NCI-H2081 (cell line): ENCODE results near the gene ZMIZ1.
A peak's percentile ranks its signal among the peaks of the same experiment; 100 is the strongest.

Experiments used
- DNase-seq, 2 experiments: peaks; one replicate each; lab custom pipeline; 2025; lab: John Stamatoyannopoulos, UW

ZMIZ1 gene

DNA sequence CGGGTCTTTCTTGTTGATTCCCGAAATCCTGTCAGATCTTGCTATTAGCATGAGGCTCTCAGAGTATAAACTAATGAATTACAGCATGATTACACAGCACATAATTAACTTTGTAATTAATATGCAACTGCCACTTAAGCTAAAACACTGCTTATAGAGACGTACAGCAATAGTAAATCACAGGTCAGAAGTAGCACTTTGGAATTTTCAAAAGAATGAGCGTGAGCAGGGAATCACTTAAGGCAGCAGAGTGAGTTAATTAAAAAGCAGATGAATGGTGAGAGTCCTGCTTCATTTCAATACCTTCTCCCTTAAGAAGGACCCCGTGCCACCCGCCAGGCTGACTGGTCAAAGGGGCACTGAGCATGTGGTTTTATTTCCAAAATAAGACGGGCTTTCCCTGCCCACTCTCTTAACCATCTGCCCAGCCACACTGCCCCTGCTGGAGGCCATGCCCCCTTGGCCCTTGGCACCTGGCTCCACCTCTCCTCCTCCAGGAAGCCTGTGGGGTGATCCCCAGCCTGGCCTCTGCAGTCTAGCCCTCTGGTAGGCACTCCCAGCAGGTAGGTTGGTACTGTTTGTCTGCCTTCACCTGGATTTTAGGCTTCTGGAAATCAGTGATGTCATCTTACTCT lies 117.8 kb downstream of the ZMIZ1 start:
- DNase-seq, result no peak

DNA sequence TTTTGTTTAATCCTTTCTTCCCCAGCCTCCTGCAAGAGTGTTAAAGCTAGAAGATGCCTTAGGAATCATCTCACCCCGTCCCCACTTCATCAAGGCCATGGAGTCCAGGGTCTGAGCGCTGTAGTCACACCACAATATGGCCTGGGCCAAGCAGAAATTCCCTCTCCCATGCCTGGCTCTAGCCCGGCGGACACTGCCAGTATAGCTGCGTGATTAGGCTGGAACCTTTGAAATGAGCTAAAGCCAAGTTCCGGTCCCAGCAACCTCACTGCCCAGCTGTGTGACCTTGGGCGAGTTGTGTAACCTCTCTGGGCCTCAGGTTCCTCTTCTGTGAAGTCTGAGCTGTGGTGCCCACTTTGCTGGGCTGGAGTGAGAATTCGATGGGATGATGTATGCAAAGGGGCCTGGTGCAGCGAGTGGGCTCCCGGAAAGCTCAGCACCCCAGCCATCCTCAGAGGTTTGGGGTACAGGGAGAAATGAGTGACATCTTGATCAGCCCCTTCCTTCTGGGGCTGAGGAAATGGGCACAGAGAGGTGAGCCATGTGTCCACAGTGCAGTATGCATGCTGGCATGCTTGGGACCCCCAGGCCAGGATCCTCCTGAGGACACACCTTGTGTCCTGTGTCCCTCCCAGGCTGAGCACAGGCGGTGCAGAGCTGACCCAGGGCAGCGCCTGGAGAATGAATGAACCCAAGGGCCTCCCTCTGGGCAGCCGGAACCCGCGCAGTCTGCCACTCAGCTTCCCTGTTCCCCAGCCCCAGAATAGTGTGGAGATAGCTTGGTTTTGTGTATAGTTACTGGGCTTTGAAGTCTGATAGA lies 118.6 kb downstream of the ZMIZ1 start:
- no peak for DNase-seq

DNA sequence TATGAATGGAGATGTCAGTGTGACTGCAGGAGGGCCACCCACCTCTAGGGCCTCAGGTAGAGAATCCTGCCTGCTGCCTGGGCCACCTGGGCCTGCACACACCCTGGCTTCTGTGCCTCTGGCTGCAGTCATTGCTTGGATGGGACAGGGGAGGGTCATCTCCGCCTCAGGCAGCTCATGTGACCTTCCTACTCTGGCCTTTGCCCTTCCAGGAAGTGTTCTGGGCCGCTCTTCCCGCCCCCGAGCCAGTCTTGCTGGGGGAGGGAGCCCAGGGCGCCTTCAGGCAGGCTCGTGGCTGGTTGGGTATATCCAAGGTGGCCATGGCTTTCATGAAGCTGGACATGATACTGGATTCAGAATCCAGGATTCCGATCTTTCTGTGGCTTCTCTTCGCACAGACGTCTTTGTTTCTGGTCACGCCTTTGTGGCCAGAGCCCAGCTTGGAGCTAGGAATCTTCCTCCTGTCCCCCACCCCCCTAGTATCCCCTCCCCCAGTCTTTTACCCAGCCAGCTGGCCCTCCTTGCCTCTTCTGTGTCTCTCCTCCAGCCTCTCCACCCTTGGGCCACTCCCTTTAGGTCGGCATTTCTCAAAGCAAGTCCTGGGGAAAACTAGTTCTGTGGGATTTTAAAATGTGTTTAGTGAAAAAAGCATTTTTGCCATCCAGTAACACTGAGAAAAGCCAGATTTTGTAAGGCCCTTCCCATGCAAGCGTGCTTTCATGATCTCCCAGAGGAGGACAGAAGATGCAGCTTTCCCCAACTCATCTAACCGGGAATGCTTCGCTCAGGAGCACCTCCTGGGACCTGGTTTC lies 119.6 kb downstream of the ZMIZ1 start:
- DNase-seq, result no peak

DNA sequence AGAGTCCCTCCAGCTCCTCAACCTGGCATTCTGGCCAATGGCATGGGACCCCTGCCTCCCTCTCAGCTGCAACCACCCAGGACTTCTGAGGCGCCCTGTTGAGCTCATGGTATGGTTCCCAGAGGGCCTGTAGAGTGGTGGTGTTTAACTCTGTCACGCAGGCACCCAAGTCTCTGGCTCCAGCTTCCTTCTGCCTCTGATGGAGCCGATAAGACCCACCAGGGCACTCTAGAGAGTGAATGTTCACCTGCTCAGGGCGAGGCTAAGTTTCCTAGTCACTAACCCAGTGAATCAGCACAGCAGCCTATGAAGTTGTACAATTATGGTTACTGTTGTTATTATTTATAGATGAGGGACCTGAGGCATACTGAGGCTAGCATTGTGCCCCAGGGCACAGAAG lies 120.4 kb downstream of the ZMIZ1 start:
- DNase-seq, result no peak

DNA sequence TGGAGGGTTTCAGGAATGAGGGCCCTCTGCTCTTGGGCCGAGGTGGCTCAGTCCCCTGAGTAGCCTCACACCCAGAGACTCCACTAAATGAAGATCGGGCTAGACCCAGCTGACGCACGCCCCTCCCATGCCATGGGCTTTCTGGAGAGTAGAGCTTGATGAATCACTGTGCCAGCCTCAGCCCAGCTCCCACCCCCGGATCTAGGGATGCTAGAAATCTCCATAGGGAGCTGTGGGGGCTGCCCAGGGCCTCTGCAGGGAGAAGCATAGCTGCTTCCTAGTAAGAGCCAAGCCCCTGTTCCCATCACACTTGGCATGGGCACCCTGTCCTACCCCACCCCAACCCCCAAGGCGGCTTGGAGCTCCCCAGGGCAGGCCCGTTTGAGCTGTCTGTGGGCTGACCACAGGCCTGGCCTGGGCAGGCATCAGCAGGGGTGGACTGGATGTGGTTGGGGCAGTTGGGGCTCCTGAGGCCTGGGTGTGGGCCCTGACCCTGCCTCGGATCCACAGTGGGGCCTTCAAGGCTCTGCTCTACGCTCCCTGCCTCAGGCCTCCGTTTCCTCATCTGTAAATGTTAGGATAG lies 121.2 kb downstream of the ZMIZ1 start:
- no peak for DNase-seq

DNA sequence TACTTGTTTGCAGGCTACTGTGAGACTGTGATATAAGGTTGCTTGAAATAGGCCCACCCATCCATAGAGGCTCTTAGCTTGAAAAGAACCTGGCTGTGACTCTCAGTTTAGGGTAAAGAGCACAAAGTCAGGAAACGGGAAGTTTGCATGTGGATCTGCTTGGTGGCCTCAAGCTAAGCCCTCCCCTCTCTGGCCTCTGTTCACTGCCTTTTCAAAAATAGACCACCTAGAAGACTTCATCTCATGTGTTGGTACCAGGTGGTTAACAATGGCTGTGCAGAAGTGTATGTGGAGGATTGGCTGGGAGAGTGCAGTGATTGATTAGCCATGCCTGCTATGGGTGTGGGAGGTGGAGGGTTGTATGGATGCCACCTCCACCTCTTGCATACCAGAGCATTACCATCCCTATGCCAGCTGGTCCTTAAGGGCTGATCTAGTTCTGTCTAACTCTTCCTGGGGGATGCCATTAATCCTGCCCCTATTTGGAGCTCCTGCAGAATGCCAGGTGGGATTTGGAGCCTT lies 122.0 kb downstream of the ZMIZ1 start:
- DNase-seq, result no peak

DNA sequence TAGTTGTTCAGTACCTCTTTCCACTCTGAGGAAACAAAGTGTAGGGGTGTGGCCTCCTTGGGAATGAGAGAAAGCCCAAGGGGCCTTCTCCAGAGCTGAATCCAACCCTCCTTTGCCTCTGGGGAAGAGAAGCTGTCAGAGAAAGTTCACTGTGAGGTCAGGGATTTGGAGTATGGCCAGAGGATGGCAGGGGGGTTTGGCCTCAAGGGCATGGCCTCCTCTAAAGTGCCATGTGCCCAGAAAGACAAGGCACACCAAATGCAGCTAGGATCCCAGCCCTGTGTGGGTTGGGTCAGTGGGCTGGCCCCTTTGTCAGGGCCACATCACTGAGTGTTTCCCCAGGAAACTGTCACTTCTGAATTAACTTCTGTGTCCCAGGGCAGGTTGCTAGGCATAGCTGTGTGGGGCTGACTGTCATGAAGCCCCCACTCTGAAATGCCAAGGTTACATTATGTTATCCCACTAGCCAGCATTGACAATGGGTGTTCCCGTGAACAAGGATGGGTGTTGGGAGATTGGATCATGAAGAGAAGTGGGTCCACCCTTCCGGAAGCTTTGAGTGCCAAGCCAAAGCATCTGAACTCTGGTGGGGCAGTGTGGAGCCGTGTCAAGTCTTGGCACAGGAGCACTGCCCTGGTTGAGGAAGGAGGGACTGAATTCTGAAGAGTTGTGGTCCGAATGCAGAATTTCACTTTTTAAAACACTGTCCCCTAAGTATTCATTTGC lies 123.3 kb downstream of the ZMIZ1 start:
- no peak for DNase-seq

DNA sequence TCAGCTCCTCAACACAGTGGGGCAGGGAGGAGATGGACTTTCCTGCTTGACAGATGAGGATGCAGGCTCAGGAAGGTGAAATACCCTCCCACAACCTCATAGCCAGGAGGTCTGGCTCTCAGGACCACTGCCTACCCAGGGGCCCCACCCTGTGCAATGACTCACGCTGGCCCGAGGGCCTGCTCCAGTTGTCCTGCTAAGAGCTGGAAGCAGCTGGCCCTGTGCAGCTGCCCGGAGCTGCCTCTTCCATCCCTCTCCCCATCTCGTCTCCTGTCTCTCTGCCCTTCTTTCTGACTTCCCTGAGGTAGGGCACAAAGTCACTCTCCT lies 123.9 kb downstream of the ZMIZ1 start:
- no peak for DNase-seq

DNA sequence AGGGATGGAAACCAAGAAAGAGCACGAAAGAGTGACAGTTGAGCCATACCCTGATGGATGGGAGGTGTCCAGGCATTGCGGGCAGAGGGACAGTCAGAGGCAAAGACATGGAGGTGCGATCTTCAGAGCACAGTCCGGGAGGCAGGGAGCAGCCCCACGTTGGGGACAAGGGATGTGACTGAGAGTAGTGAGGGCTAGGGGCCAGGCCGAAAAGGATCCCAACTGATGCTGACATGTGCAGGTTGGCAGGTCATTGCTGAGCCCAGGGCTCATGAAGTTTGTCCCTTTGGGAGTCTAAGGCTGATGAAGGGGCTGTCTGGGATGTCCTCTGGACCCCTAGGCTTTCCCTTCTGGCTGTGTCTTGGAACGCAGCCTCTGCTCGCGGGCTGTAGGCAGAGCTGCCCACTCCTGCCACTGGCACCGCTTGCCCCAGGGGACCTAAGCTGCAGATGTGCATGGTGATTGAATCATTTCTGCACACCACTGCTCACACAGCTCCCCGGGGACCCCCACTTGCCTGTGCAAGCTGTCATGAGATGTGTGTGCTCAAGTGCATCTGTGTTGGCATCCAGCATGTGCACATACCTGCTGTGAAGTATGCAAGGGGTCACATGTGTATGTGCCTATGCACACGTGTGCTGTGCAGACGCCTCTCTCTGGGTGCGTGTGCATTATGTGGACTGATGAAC lies 125.1 kb downstream of the ZMIZ1 start:
- DNase-seq, result no peak

DNA sequence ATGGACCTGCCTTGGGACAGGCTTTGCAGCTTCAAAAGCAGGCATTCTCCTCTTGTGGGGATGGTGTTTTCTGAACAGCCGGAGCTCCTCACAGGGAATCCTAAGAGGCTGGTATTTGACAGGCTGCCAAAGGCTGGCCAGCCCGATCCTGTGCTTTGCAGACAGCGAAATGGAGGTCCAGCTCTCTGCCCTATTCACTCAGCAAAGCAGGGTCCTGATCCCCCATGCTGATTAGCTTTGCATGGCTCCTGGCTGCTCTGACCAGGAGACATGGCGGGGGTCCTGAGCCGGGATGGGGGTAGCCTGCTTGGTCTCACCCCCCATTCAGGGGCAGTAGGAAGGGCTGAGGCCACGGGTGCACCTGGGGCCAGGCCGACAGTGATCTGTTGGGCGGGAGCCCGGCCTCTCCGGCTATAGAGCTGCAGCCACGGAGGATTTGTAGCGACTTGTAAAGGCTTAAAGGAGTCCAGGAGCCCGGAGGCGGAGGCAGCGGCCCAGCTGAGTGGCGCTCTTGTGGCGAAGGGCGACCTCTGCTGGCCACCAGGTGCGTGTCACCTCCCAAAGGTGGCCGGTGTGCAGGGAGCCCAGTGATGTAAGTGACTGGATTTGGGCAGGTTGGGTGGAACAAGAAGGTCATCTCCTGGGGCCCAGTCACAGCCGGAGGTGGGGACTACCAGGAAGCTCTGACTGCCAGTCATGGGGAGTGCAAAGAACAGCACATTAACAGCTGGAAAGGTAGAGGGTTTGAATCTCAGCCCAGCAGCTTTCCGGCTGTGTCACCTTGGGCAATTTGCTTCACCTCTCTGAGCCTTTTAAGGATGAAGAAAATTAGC lies 126.5 kb downstream of the ZMIZ1 start:
- DNase-seq, result peak; percentile 60 to 63

DNA sequence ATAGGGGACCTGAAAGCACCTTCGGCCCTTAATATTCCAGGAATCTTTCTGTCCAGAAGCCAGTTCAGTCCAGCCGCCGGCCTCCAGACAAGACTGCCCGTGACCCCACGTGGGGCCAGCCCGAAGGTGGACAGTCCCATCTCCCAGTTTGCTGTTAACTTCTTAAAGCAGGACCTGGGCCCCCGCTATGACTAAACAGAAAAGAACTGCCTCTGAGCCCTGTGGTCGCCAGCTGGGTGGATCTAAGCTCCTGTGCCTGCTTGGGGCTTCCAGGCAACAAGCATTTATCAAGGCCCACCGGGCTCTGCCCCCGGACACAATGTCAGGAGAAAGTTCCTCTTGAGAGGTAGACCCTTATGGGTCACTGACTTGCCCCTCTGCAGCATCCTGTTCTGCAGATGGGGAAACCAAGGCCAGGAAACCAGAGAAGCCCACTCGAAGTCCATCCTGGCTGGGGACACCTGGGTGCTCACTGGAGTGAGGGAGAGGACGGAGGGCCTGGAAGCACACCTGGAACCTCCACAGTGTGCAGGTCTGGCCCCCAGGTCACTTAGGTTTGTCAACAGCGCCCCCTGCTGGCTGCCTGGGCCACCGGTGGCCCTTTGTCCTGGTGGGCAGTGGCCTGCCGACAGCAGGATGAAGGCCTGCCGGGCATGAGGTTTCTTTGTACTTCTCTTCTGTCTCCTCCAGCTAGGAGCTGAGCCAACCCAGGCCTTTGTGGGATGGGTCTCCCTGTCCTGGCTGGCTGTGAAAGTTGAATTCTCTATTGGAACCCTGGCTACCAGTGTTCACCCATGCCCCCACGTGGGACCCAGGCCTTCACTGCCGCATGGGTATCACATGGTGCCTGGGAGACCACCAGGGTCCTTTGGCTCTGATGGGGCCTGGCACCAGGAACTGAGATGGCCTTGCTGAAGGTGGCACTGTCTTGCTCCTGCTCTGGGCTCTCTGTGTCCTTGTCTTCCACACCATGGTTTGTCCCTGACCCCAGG lies 128.0 kb downstream of the ZMIZ1 start:
- peak; percentile 49 to 62 for DNase-seq

DNA sequence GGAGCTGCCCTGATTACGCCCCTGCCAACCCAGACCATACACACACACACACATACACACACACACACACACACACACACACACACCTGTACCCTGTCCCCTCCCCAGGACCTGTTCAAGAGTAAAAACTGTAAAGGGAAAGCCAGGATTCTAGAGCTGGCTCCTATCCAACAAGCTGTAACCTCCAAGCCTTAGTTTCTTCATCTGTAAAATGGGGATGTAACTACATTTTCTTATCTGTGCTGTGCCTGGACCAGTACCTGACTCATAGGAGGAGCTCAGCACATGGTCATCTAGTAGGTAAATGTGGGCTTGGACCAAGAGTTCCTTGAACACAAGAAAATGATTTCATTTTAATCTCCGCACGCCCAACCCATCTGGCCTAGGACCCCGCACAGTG lies 128.8 kb downstream of the ZMIZ1 start:
- no peak for DNase-seq

DNA sequence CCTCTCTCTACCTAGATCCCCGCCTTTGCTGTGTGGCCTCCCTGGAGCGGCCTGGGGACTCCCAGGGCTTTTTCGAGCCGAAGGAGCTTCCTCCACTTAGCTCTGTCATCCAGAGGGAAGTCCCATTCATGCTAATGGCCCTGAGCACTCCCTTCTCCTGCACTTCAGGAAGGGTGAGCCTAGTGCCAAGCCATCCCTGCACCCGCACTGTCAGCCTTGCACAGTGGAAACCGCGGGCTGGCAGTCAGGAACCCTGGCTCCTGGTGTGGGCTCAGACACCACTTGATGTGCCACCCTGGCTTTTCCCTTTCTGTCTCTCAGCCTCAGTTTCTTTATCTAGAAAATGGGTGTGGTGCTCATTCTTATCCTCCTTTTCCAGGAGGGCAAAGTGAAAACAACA lies 131.6 kb downstream of the ZMIZ1 start:
- DNase-seq, result no peak

DNA sequence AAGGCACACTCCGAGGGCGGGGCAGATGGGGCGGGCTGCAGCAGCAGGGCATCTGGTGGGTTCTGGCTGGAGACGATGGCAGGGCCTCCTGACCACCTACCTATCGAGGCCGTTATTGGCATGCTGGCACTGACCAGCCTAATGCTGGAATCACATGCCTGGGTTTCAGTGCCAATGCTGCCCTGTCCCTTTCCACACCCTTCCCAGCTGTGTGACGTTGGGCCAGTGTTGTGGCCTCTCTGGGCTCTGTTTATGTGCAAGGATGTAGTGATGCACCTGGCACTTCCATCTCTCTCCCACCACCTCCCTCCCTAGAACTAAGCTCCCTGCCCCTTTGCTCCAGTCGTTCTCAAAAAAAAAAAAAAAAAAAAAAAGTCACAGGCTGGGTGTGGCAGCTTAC lies 132.9 kb downstream of the ZMIZ1 start:
- no peak for DNase-seq

DNA sequence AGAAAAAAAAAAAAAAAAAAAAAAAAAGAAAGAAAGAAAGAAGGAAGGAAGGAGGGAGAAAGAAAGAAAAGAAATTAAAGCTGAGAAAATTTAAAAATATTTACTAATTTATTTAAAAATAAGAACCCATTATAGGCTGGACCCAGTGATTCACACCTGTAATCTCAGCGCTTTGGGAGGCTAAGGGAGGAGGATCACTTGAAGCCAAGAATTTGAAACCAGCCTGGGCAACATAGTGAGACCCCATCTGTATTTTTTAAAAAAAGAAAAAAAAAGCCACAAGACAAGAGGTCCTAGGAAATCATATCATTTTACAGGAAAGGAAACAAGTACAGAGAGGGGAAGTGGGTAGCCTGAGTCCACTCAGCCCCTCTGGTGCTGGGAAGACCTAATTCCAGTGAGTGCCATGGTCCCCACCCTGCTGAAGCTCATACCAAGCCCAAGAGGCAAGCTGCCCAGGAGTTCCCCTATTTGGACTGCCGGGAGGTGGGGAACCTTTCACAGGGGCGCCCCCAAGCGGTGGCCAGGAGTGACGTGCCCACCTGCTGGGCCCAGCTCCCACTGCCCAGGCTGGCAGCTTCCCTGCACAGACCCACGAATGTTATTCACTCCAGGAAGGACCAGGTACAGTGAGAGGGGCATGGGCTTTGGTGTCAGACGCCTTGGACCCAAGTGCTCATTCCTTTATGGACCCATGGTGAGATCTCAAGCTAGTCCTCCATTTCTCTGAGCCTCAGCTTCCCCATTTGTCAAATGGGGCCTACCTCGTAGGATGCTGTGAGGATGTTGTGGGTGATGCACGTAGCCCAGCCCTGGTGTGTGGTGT lies 133.6 kb downstream of the ZMIZ1 start:
- no peak for DNase-seq

DNA sequence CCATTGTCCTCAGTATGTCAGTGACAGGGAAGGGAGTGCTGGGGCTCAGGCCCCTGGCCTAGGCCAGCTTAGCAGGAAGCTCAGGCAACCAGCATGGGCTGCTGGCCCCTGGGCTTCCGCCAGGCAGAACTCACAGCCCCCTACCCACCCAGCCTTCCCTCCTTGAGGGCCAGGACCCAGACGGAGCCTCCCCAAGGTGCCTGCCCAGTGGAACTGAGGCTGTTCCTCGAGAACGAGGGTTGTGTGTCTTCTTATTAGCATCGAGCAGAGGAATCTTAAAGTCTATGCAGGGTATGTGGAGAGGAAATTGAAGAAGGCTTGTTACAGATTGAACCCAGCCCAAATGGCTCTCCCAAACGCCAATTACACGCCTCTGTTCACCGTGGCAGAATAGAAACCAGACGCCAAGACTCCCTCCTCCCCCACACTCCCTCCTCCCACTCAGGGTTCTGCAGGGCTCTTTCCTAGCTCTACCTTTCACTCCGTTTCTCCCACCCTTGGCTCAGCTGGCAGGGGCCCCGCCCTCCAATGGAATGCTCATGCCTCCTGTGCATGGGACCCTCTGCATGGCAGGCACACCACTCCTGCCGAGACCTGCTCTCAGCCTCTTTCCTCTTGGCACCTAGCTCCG lies 134.4 kb downstream of the ZMIZ1 start:
- DNase-seq, result no peak

DNA sequence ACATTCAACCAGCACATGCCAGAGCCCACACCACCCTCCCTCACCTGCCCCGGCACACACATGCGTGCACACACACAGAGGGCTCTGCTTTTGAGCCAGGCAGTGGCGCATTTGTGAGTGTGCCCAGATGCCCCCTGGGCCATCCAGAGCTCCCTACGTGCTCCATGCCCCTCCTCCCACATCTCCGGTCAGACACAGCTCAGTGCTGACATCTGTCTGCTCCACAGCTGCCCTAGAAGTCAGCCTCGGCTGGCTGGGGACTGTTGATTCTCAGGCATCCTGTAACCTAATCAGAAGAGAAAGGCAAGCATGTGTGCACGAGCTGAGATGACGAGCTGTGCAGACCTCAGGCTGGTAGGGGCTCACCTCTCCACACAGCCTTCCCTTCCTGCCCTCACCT lies 135.1 kb downstream of the ZMIZ1 start:
- DNase-seq, result no peak
